ENCODE data around the gene TBRG4.
"Not testable (repeated sequence)": the region's sequence is repeated elsewhere in the genome, so short reads cannot be mapped to it uniquely, and the experiment has no call there.

The TBRG4 gene

GRCh38 chr7:45111298-45112223 lies at the start of gene TBRG4:
TBRG4 (minus strand) TSS chr7:45111697; CDS start chr7:45109237, 2,460 bp downstream.
- Mint-ChIP-seq H3K4me3 (peak within 1 kb of the TSS; percentile 95), H3K4me1 (peaks cover 44% of the 10 kb centered on the region), H3K27me3 (peaks cover 2% of the 10 kb centered on the region), H3K36me3 (ENCODE audit: low read depth) (peaks cover 47% of the 10 kb centered on the region), H3K27ac (peak within 1 kb of the TSS; percentile 99), H3K9me3 (no peaks in the 10 kb centered on the region)
- DNase-seq: peak; percentile 96
- ATAC-seq: peak; percentile 94

DNA sequence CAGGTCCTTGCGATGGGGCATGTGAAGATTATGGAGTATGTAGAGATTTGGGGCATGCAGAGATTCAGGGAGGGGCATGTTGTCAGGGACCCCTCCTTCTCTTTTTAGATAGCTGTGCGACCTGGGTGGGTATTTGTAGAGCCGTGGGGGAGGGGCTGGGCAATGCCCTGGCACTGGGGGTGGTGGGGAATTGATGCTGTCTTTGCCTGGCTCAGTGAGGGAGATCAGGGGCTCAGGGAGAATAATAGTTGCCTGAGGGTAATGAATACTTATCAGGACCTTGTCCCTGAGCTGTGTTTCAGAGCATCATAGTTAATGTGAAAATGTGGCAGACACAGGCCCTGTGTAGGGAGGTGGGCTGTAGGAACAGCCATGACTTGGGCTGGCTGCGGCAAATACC lies 49.6 kb upstream of the TBRG4 start:
- peaks cover 3% of the 10 kb centered on the region for H3K4me1 Mint-ChIP-seq
- H3K27me3 Mint-ChIP-seq: peaks cover 20% of the 10 kb centered on the region
- H3K4me3 Mint-ChIP-seq: no peak overlapping the region
- DNase-seq (no peak), ATAC-seq (no peak)
- peaks cover 7% of the 10 kb centered on the region for H3K9me3 Mint-ChIP-seq
- H3K27ac Mint-ChIP-seq: peak overlapping the region; percentile 41
- H3K36me3 Mint-ChIP-seq (ENCODE audit: low read depth): no peaks in the 10 kb centered on the region

DNA sequence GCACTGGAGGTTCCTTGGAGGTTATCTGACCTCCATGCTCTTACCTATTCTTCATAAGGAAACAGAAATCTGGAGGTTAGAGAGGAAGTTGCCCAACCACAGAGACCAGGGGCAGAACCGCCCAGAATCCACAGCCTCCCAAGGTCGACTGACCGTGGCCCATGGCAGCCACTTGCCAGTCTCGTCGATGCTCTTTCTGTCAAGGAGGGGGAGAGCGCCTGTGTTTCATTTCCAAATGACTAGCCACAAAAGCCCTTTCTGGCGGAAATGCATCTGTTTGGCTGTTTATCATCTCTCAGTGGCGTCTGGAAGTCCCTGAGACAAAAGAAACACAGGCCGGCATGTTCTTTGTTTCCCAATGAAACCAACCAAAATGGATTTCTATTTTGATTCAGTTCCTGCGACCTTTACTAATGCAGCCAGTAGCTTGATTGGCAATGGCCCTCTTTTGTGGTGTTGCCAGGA lies 49.0 kb upstream of the TBRG4 start:
- Mint-ChIP-seq H3K4me3 (no peak overlapping the region), H3K36me3 (ENCODE audit: low read depth) (no peaks in the 10 kb centered on the region), H3K27me3 (peaks cover 20% of the 10 kb centered on the region), H3K4me1 (peaks cover 3% of the 10 kb centered on the region), H3K27ac (no peak overlapping the region), H3K9me3 (peaks cover 7% of the 10 kb centered on the region)
- DNase-seq (no peak), ATAC-seq (no peak)

GRCh38 chr7:45159296-45159695 lies 47.8 kb upstream of the TBRG4 start:
- H3K4me3 Mint-ChIP-seq: no peak overlapping the region
- no peaks in the 10 kb centered on the region for H3K9me3 Mint-ChIP-seq
- H3K27ac Mint-ChIP-seq: no peak overlapping the region
- DNase-seq: no peak
- H3K36me3 Mint-ChIP-seq (ENCODE audit: low read depth): no peaks in the 10 kb centered on the region
- no peak for ATAC-seq
- H3K27me3 Mint-ChIP-seq: peaks cover 19% of the 10 kb centered on the region
- H3K4me1 Mint-ChIP-seq: peaks cover 3% of the 10 kb centered on the region

DNA sequence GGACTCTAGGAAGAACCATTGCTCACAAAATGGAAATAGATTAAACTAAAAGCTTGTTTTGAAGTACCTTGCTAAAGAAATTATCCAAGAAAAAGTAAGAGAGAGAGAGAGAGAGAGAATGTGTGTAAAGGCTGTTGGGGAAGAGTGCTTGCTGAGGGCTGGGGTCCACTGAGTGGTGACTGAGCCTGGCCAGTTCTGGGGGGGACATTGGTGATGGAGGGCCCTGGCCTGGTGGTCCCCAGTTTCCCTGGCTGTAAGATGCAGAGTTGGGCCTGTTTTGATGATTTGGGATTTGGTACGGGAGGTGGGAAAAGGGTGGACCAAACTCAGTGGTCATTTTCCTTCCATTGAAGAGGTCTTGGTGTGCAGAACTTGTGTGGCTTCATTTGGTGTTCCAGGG lies 47.0 kb upstream of the TBRG4 start:
- no peaks in the 10 kb centered on the region for H3K9me3 Mint-ChIP-seq
- ATAC-seq (no peak), DNase-seq (no peak)
- no peak overlapping the region for H3K27ac Mint-ChIP-seq
- H3K4me3 Mint-ChIP-seq: no peak overlapping the region
- peaks cover 19% of the 10 kb centered on the region for H3K27me3 Mint-ChIP-seq
- peaks cover 3% of the 10 kb centered on the region for H3K4me1 Mint-ChIP-seq
- no peaks in the 10 kb centered on the region for H3K36me3 Mint-ChIP-seq (ENCODE audit: low read depth)

- ATAC-seq (no peak), DNase-seq (no peak)
- Mint-ChIP-seq H3K9me3 (no peaks in the 10 kb centered on the region), H3K36me3 (ENCODE audit: low read depth) (no peaks in the 10 kb centered on the region), H3K4me3 (no peak within 1 kb of the TSS), H3K27me3 (peaks cover 19% of the 10 kb centered on the region), H3K27ac (no peak within 1 kb of the TSS), H3K4me1 (peaks cover 3% of the 10 kb centered on the region)
Measured at GRCh38 chr7:45157653-45158401, 46.3 kb upstream of the TBRG4 start, which contains the start of gene RAMP3. RAMP3 (plus strand) TSS chr7:45157791; CDS start chr7:45157829, 38 bp downstream.

- Mint-ChIP-seq H3K27ac (no peak overlapping the region), H3K4me3 (no peak overlapping the region), H3K36me3 (ENCODE audit: low read depth) (no peaks in the 10 kb centered on the region), H3K9me3 (no peaks in the 10 kb centered on the region), H3K27me3 (peaks cover 19% of the 10 kb centered on the region), H3K4me1 (peaks cover 3% of the 10 kb centered on the region)
- ATAC-seq: no peak
- DNase-seq: no peak
Measured at GRCh38 chr7:45157286-45157652, 45.8 kb upstream of the TBRG4 start.

- Mint-ChIP-seq H3K27ac (no peak overlapping the region), H3K4me1 (peaks cover 3% of the 10 kb centered on the region), H3K9me3 (no peaks in the 10 kb centered on the region), H3K4me3 (no peak overlapping the region), H3K36me3 (ENCODE audit: low read depth) (no peaks in the 10 kb centered on the region), H3K27me3 (peaks cover 19% of the 10 kb centered on the region)
- ATAC-seq (no peak), DNase-seq (no peak)
Measured at GRCh38 chr7:45156516-45157272, 45.2 kb upstream of the TBRG4 start.

GRCh38 chr7:45155941-45156340 lies 44.4 kb upstream of the TBRG4 start:
- no peaks in the 10 kb centered on the region for H3K36me3 Mint-ChIP-seq (ENCODE audit: low read depth)
- H3K27ac Mint-ChIP-seq: no peak overlapping the region
- H3K27me3 Mint-ChIP-seq: peaks cover 19% of the 10 kb centered on the region
- no peak overlapping the region for H3K4me3 Mint-ChIP-seq
- peaks cover 3% of the 10 kb centered on the region for H3K4me1 Mint-ChIP-seq
- DNase-seq (no peak), ATAC-seq (no peak)
- H3K9me3 Mint-ChIP-seq: no peaks in the 10 kb centered on the region

DNA sequence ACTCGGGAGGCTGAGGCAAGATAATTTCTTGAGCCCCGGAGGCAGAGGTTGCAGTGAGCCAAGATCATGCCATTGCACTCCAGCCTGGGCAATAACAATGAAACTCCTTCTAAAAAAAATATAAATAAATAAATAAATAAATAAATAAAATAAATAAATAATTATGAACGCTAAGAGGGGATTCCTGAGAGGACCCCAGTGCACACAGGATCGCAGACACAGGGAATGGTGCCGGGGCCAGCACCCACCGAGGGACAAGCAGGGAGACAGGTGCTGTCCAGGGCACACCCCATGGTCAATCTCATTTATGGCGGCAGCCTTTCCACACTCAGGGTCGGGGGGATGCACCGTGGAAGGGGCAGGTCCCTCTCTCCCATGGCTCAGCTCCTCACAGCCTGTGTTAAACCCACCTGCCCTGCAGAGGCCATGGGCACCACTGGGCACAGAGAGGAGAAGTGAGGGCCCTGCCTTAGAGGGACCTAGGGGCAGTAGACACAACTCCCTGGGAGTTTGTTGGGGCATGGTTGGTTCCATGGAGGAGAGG lies 43.9 kb upstream of the TBRG4 start:
- ATAC-seq (no peak), DNase-seq (no peak)
- Mint-ChIP-seq H3K4me1 (peaks cover 1% of the 10 kb centered on the region), H3K27ac (no peak overlapping the region), H3K9me3 (no peaks in the 10 kb centered on the region), H3K4me3 (no peak overlapping the region), H3K27me3 (peaks cover 22% of the 10 kb centered on the region), H3K36me3 (ENCODE audit: low read depth) (no peaks in the 10 kb centered on the region)

DNA sequence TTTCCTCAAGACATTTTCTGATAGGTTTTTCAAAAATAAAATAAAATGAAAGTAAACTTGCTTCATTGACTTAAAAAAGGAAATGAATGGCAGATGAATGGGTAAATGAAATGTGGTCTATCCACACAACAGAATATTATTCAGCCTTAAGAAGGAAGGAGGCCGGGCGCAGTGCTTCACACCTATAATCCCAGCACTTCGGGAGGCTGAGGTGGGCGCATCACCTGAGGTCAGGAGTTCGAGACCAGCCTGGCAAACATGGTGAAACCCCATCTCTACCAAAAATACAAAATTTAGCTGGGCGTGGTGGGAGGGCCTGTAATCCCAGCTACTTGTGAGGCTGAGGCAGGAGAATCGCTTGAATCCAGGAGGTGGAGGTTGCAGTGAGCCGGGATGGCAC lies 42.4 kb upstream of the TBRG4 start:
- H3K36me3 Mint-ChIP-seq (ENCODE audit: low read depth); H3K27ac Mint-ChIP-seq; H3K4me3 Mint-ChIP-seq; H3K9me3 Mint-ChIP-seq; ATAC-seq; DNase-seq; H3K4me1 Mint-ChIP-seq: not testable (repeated sequence)
- H3K27me3 Mint-ChIP-seq: peaks cover 22% of the 10 kb centered on the region

- Mint-ChIP-seq H3K4me1 (no peaks in the 10 kb centered on the region), H3K36me3 (ENCODE audit: low read depth) (no peaks in the 10 kb centered on the region), H3K4me3 (no peak overlapping the region), H3K27me3 (peaks cover 18% of the 10 kb centered on the region), H3K27ac (no peak overlapping the region), H3K9me3 (no peaks in the 10 kb centered on the region)
- DNase-seq (no peak), ATAC-seq (no peak)
Measured at GRCh38 chr7:45153233-45153632, 41.7 kb upstream of the TBRG4 start.

- DNase-seq: no peak
- Mint-ChIP-seq H3K4me3 (no peak overlapping the region), H3K4me1 (no peaks in the 10 kb centered on the region), H3K27me3 (peaks cover 15% of the 10 kb centered on the region), H3K27ac (no peak overlapping the region), H3K36me3 (ENCODE audit: low read depth) (no peaks in the 10 kb centered on the region), H3K9me3 (no peaks in the 10 kb centered on the region)
- no peak for ATAC-seq
Measured at GRCh38 chr7:45151967-45152366, 40.5 kb upstream of the TBRG4 start.

GRCh38 chr7:45151131-45151684 lies 39.7 kb upstream of the TBRG4 start:
- DNase-seq: no peak
- H3K9me3 Mint-ChIP-seq: no peaks in the 10 kb centered on the region
- peaks cover 11% of the 10 kb centered on the region for H3K27me3 Mint-ChIP-seq
- H3K36me3 Mint-ChIP-seq (ENCODE audit: low read depth): no peaks in the 10 kb centered on the region
- H3K4me3 Mint-ChIP-seq: no peak overlapping the region
- no peaks in the 10 kb centered on the region for H3K4me1 Mint-ChIP-seq
- no peak for ATAC-seq
- H3K27ac Mint-ChIP-seq: no peak overlapping the region

Data from activated naive CD8-positive, alpha-beta T cell treated with anti-CD3 and anti-CD28 coated beads, Interleukin-2, amount 50 U/mL, for 24 hours (primary cell).